Renal cortex interstitium (tissue), 11 donors: ENCODE measurements around the gene MACROD1. TPM values are rescaled to one million over a fixed set of nuclear protein-coding genes. Genes with fewer than 3 reads are reported as not detected.
A peak's percentile ranks its signal among the peaks of the same experiment; 100 is the strongest.

Source experiments
- DNase-seq, 11 donors: peaks; one replicate each; pipeline ENCODE4 v3.0.0-alpha.2; 2013; ENCODE audit warnings: low read depth in 9 of 11, low spot score in 4 of 11; ENCODE audit errors: extremely low read depth in 1 of 11
- polyA plus RNA-seq, 3 donors: library from polyadenylated mRNA; unstranded; fragments of 120-200 nt; gene quantifications; one replicate each; pipeline ENCODE4 v1.2.1, GENCODE V29; 2013; ENCODE audit not compliant: insufficient read length in 3 of 3

Gene MACROD1
- polyA plus RNA-seq, 3 donors: 13.4 to 19.5 (median 17.8) TPM

DNA sequence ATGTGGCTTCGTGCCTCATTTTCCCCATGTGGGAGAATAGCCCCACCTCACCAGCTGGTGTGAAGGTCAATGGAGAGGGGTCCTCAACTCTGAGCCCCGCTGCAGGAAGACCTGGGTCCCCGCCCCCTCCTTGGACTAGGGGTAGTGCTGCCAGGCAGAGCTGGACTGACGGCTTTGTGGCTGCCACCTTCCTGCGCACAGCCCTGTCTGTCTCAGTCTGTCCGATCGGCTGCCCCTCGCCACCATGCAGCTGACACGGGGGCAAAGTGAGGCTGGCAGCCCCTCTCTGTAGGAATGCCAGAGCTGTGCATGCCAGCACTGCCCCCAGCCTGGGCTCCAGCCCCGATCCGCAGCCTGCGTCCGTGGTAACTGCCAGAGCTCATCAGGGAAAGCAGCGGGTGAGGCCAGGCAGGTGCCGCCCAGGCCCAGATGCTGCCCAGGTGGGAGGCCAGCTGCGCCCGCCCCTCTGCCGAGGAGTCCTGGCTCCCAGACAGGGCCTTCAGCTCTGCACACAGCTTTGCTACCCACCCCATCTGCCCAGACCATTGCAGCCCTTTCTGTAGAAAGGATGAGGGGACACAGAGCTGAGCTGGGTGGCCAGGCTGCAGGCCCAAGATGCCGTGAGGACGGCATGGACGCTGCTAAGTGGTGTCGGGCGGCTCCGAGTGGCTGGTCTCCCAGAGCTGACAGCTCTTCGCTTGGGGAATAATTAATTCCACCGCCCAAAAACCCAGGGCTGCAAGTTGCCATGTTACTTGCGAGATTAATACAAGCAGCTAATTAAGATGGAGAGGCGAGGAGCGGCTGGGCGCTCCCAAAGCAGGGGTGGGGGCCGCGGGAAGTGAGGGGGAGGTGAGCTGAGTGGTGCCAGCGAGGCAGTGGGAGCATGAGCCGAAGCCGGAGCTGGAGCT lies 149.7 kb downstream of the MACROD1 start:
- DNase-seq: no peak

DNA sequence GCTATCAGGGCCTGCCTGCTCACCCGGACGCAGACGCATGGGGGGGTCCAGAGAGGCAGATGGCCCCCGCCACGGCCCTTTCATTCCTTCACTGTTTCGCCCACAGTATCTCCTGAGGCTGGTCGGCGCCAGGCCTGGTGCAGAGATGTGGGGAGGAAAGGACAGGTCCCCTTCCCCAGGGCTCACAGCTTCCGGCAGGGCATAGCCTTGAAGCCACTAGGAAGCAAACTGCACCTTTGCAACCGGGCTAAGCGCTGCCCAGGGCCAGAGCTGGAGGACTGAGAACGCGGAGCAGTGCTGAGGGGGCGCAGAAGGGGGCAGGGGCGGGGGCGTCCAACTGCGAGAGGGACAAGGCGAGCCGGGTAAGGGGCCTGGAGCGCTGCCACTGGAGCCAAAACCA lies 150.4 kb downstream of the MACROD1 start:
- DNase-seq: no peak

DNA sequence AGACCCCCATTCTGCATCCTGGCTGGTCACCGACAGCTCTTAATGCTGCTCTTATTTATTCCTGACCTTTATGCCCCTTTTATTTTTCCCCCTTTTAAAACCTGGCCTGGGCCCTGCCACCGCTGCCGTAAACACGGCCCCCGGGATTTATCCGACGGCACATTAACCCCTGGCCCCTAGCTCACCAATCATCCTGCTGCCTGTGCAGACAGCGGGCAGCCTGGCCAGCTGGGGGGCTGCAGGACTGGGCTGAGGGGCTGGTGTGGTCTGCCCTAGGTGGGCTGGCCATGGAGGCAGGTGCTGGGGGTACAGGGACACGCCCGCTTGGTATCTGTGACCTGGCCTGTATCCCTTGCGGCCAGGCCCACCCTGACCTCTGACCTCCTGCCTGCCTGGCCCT lies 151.6 kb downstream of the MACROD1 start:
- DNase-seq: no peak

DNA sequence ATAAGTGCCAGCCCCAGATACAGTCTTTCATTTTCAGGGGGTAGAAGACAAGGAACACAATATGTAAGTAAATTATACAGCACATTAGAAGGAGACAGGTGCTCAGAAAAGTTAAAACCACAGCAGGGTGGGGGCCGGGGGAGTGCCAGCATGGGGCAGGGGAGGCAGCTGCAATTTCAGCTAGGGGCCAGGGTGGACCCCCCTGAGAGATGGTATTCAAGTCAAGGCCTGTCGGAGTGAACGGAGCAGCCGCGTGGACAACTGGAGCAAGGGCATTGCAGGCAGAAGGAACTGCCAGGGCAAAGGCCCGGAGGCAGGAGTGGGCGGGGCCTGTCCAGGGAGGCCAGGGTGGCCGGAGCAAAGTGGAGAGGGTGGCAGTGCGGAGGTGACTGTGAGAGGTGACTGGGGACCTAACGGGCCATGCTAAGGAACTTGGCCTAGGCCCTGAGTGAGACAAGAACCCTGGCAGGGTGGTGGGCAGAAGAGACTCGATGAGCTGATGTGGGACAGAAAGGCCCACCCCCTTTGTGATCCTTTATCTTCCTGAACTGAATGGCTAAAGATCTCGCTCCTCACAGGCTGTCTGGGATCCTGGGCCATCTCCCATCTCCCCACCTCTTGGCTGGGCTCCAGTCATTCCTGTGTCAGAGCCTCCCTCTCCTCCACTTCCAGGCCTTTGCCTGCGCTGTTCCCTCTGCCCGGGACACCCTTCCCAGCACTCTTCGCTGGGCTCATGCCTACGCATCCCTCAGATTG lies 152.6 kb downstream of the MACROD1 start:
- no peak for DNase-seq

DNA sequence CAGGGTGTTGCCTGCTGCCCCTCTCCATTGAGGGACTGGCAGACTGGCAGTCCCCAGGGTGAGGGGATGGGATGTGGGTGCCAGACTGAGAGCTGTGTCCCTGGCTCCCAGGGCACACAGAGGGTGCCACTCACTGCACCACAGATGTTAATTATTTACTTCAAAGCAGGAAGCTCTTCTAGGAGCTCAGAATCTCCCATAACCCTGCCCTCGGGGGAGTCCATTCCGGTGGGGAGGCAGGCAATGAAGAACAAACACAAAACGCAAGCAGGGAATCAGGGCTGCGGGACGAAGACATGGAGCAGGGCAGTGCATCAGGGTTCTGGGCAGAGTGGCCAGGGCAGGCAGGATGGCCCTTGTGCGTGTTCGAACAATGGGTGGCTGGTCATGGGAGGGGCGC lies 154.5 kb downstream of the MACROD1 start:
- DNase-seq: no peak

DNA sequence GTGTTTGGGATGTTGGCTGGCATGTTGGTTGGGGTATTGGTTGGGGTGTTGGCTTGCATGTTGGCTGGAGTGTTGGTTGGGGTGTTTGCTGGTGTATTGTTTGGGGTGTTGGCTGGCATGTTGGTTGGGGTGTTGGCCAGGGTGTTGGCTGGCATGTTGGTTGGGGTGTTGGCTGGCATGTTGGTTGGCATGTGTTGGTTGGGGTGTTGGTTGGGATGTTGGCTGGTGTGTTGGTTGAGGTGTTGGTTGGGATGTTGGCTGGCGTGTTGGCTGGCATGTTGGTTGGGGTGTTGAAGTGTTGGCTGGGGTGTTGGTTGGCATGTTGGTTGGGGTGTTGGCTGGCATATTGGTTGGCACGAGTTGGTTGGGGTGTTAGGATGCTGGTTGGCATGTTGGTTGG lies 155.1 kb downstream of the MACROD1 start:
- no peak for DNase-seq

DNA sequence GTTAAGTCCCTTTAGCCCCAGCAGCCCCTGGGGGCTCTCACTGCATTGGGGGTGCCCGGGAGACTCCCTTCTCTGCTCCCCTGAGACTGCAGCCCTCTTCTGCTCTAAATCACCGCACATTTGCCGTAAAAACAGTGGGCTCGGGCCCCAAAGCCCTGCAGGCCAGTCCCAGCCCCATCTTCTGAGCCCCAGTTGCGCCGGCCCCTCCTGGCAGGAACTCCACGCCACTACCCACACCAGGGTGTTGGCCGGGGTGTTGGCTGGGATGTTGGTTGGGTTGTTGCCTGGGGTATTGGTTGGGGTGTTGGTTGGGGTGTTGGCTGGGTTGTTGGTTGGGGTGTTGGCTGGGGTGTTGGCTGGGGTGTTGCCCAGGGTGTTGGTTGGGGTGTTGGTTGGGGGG lies 156.2 kb downstream of the MACROD1 start:
- no peak for DNase-seq

DNA sequence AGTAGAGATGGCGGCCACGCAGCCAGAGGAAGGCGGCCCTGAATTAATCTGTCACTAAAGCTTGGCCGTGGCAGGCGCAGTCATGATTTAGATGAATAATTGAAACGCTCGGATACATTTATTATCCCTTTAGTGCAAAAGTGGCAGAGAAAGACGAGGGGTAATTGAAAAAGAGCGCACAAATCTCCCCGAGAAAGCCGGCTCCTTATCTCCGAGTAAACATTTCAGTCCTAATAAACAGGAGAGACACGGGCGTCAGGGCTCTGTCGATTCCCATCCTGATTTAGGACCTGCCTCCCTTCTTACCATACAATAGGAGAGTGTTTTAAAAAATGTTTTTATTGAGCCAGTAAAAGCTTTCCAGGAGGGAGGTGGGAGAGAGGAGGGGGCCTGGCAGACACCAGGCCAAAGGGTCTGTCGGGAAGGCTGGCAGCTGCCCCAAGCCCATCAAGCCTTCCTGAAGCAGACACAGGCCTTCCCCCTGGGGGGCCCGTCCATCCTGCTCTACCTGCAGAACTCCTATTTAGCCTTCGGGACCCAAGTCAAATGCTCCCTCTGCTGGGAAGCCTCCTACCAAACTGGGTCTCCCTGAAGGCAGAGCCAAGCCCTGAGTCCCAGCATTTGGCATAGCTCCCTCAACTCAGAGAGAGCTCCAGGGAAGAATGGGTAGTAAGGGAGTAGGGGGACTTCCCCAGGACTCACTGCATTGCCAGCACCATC lies 156.8 kb downstream of the MACROD1 start:
- no peak for DNase-seq

DNA sequence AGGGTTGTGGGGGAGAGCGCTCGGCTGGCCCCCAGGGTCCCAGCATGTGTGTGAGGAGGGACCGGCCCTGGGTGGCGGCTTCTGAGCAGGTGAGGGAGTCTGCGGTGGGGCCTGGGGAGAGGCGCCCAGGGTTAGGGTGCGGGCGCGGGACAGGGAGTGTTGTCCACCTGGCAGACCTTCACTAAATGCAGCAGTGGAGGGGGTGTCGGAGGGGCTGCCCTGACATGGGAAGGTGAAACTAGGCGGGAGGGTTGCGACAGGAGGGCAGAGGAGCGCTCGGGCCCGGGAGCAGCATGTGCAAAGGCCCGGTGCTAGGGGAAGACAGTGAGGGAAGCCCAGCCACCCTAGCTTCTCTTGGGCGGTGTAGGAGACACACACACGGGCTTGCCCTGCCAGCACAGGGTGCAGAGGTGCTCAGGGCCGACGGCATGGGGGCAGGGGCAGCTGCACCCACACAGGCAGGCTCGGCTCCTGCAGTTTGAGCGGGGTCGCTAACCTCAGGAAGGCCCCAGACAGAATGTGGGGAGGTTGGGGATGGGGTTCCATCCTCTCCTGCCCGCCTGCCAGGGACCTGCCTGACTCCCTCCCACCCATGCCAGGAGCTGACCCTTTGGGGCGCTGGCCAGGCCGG lies 157.5 kb downstream of the MACROD1 start:
- DNase-seq: no peak

DNA sequence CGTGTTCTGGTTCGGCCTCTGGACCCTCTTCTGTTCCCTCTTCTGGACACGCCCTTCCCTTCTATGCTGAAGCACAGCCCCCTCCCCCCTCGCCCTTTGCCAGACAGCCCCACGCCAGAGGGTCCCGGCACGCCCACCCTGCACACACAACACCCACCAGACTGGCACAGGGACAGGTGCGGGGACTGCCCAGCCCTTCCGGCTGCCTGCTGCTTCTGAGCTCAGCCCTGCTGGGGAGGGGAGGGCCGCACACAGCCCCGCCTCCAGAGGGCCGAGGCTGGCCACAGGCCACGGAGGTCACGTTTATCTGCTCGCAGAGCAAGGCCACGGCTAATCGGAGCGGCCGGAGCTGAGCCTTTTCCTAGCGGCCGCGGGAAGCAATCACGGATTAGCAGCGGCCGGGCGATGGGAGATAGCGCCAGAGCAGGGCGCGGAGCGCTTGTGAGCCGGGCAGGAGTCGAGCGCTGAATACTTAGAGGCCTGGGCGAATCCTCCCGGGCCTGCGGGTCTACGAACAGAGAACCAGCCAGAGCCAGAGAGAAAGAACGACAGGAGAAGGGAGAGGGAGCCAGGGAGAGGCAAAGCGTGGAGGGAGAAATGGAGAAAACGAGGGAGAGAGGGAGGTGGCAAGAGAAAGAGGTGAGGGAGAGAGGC lies 158.2 kb downstream of the MACROD1 start:
- DNase-seq: no peak

DNA sequence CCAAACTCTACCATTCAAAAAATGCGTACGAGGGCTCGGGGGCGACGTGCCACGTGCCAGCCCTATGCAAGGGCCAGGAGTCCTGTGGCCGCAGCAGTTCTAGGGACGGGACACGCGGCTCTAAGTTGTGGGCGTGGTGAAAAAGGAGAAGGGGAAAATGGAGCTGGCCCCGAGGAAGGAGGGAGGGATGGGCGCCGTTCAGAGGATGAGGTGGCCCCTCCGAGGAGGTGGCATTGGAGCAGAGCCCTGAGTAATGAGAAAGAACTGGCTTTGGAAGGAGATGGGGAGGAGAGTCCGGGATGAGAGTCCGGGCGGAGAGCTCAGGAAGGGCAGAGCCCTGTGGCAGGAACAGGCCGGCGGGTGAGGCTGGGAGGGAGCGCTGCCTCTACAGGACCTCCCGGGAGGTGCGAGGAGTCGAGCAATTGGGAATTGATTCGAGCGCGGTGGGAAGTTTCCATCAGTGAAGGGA lies 158.7 kb downstream of the MACROD1 start:
- DNase-seq: no peak

DNA sequence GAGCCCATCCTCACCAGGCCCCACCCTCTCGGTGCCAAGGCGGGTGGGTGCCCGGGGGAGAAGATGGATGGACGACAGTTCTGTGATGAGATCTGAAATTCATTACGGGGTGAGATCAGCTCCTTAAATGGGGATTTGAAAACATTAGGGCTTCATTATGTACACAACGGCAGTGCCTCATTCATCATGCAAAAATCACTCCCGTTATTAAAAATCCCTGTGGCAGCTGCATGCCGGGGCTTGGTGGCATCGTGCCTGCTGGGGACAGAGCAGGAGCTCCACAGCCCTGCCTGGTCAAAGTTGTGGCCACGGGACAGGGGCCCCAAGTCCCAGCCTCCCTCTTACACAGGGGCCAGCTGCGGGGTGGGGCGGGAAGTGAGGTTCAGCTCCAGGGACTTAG lies 159.5 kb downstream of the MACROD1 start:
- DNase-seq: no peak

DNA sequence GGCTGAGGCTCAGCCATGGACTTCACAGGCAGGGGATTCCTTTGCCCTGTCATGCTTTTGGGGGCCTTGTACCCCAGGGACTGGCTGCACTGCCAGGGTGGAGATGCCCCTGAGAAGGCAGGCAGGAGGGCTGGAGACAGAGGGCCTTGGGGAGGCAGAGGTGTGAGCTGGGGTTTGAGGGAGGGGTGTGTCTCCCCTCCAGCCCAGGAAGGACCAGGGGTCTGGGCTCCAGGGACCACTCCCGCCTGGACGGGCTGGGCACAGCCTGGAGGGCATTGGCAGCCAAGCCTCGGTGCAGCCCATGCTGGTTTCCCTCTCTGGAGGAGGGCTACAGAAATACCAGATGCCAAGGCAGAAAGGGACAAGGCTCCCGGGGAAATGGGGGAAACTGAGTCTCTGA lies 160.2 kb downstream of the MACROD1 start:
- no peak for DNase-seq

DNA sequence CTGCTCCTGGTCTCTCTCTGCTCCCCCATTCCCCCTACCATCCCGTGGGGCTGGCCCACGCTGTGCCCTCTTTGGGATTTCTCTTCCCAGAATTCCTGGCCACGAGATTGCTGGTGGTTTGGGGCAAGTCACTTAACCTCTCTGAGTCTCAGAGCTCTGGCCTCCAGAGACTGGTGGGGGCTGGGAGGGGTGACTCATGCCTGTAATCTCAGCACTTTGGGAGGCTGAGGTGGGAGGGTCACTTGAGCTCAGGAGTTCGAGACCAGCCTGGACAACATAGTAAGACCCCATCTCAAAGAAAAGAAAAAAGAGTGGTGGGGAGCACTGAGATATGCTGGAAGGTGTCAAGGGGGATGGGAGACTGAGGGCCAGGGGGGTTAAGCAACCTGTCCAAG lies 161.3 kb downstream of the MACROD1 start:
- no peak for DNase-seq

DNA sequence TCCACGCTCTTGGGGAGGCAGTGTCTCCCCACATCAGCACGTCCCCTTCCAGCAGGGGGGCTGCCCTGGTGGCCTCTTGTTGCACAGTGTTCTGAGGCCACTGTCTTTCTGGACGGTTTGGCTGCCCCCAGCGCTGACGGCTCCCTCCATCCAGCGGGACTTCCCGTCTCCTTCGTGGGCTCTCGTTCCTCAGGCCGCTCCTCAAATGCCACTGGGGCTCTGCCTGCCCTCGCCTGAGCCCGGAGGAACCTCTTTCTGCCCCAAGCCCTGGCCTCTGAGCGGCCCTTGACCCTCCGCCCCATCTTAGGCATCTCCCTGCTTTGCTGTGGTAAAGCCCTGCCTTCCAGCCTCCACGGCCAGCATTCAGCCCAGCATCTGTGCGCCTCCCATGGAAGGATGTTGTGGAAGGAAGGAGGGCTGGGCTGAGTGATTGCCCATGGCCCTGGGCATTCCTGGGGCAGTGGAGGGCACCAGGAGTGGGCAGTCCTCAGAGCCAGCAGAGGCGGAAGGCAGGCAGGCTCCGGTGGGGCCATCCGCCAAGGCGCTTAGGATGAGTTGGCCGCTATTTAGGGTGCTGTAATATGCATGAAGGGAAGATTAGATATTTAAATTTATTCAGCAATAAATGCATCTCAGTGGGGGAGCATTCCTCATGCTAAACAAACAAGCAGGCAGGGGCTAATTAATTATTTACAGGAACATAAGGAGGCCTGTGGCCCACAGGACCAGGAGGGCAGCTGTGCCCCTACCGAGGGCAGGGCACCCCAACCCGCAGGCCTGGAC lies 161.9 kb downstream of the MACROD1 start:
- DNase-seq: no peak

DNA sequence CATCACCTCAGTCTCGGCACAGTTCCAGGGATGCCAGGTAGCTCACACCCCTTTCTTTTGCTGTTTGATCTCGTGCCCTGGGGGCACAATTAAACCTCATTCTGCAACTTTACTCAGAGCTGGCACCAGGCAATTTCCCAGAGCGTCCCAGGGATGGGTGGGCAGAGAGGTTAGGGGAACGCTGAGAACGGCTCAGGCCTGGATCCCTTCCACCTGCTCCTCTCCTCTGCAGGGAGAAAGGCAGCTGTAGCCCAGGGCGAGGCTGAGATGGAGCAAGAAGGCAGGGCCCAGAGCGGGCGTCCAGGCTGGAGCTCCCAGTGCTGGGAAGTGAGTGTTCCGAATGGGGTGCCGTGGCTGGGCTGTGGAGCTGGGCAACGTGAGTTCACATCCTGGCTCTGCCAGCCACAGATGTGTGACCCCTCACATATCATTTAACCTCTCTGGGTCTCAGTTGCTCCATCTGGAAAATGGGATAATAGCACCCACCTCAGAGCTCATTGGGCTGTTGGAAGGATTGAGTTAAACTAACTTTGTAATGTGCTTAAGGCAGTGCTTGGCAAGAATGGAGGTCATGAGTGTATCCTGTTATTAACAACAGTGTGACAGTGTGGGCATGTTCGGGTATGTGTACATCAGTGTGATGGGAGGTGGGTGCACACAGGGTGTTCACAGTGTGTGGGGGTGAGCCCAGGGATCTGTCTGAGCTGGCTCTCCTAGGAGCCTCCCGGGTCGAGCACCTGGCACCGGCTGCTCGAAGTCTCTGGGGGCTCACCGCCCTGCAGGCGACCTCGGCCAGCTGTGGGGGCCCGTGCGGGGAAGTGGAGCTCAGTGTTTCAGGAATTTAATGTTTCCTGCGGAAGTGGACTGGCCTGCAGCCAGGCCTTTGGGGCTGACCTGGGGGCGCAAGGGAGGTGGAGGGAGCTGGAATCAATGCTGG lies 164.2 kb downstream of the MACROD1 start:
- peak in 2 of 11 donors; percentile 44 to 70 for DNase-seq
